Pons (tissue), 1 donor: Measurements from ENCODE around the gene HHAT.
A peak's percentile ranks its signal among the peaks of the same experiment; 100 is the strongest.

Experiments
- DNase-seq: peaks from one replicate; pipeline ENCODE4 v3.0.0-alpha.2; 2016; ENCODE audit warnings: low spot score

HHAT gene

DNA sequence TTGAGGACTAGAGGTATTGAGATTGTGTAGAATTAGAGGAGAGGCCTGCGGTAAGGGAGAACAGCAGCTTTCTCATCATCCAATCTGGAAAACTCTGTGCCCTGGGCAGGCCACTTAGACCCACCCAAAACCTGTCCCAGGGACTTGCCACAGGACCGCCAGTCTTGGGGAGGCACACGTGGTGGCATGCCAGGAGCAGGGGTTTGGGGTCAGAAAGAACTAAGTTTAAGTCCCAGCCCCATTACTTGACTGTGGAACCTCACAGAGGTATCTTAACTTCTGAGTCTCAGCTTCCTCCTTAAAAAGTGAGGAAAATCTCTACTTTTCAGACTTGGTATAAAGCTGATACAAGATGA, 356.6 kb downstream of the HHAT start:
- DNase-seq, result no peak

DNA sequence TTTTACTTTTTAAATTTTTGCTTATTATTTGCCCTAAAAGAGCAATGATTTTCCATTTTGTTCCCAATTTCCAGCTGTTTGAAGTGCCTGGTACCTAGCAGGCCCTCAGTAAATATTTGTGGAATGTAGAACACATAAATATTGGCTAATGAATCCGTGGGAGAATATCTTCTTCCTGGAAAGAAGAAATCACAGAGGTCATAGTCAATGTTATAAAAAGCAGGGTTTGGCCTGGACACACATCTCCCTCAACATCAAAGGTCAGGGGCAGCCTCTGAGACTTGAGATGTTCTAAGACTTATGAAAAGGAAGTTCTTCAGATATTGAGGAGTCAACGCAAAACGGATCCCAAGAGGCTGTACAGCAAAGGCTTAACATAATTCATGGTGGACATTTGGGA, 358.1 kb downstream of the HHAT start:
- no peak for DNase-seq

DNA sequence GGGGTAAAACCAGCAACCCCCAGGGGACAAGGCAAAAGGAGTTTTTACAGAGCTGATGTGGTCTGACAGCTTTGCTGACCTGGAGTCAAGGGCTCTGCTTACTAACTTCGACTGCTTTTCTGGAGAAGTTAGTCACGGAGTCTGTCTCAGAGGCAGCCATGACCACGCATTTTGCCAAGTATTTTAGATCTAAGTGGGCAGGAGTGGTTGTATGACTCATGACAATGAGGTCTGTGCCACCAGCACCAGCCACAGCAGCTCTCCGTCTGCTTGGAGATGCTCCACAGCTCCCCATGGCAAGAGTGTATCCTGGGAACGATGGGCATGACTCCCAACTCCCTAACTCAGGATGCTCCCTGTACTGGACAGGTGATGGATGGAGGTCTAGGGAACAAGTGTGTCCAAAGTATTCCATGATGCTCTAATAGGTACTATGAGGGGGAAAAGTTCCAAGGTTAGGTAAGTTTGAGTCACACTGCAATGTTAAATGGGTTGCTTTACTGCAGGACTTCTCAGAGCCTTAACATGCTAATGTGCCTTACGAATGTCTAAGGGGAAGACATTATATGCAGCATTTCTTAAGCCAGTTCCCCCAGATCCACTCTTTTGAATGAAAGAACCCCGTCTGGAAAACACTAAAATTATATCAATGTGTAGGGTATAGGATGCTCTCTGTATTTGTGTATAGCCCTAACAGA, 359.0 kb downstream of the HHAT start:
- DNase-seq, result no peak

DNA sequence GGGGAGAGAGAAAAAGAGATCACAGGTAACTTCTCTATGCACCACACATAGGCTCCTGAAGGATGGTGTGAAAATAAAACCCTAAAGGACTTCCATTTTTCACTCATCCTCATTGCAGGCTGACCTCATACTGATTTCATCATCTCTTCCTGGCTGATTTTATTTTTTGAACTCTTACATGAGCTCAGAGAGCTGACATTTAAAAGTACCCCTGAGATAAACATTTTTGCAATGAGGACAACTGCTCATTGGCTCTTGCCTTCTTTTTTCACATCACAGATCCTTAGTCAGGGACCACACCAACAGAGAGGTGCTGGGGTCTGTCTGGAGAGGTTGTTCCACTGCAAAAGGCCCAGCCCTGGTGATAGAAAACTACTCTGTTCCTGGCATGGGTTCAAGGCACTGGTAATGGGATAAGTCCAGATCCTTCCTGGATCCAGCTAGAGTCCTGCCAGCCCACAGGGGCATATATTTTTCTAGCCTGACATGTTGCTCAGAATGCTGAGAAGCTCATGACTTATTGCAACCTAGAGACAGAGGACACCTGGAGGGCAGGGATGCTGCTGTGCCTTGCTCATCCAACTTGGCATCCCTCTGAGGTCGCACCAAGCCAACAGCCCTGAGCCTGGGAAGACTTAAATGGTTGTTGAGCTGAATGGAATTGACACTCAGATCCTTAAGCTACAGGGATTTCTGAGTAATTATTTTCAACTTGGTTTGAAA, 360.0 kb downstream of the HHAT start:
- DNase-seq, result peak; percentile 16

DNA sequence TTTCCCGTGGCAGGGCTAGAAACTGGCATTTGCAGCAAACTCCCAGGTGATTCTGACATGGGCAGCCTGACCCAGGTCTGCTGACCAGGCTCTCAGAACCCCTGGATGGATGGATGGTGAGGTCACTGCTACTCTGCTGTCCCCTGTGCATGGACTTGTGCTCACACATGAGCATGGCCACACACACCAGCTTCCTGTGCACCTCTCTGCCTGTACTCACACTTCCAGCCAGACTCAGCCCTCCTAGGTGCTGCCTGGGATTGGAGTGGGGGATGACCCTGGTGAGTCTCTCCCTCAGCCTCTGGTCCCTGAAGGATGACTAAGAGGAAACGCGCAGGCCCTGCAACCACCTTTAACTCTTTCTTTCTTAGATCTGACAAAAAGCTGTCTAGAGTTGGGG, 361.1 kb downstream of the HHAT start:
- no peak for DNase-seq

DNA sequence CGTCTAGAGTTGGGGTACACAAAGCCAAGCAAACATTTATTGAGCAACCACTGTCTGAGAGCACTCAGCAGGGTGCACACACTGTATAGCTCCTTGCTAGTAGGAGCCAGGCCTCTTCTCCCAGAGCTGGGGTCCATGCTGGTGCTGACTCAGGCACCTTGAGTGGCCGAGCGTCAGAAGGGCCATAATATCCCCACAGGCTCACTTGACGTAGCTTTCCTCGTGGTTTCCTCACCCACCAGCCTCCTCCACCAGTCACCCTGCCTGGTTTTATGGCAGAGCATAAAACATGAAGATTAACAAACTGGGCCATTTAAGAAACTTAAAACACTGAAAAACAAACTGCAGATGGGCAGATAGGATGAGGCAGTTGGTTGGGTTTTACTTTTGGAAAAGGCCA, 361.5 kb downstream of the HHAT start:
- DNase-seq, result no peak

DNA sequence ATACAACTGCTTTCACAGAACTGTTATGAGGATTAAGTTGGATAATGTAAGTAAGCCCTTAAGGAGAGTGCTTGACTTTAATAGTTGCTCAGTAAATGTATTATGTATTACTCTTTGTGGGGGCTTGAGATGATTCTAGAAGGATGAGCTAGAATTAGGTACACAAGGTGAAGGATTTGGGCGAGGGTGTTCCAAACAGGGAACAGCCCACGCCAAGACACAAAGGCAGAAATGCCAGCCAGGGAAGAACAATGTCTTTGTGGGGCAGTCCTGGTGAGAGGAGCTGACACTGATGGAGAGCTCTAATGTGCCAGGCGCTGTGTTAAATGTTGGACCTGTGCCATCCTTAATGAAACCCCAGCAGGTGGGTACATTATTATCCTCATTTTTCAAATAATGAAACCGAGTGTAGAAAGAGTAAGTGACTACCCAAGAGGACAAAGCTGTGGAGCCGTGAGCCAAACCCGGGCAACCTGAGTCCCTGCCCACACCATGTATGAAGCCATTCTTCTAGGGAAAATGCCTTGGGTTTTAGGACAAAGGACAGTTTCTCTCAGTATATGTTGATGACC, 362.4 kb downstream of the HHAT start:
- DNase-seq, result peak; percentile 26

DNA sequence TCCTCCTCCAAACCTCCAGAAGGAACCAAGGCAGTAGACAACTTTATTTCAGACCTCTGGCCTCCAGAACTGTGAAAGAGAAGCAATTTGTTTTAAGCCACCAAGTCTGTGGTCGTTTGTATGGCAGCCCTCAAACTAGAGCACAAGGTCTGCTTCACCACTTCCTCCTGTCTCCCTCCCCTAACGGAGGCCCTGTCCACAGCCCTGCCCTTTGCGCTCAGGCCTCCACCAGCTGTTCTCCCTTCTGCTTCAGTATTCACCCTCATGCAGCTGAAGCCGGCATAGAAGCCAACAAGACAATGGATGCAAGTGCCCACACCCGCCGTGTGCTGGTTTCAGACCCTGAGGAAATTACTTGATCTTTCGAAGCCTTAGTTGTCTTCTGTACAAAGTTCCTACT, 364.1 kb downstream of the HHAT start:
- DNase-seq, result no peak

DNA sequence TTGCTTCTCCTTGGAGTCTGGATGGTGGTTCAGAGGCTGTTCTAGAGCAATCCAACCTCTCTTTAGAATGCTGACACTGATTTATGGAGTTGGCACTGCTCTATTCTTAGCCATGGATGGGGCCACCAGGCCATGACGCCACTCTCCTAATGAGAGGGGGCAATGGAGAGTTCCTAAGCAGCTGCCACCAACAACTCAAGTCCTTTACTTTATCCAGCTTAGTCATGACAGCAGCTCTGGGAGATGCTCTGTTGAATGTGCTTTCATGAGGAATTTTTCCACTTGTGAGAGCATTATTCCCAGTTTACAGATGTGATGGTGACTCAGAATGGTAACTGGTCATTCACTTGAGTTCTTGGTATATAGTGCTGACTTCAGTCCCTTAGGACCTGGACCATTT, 366.3 kb downstream of the HHAT start:
- DNase-seq, result no peak

DNA sequence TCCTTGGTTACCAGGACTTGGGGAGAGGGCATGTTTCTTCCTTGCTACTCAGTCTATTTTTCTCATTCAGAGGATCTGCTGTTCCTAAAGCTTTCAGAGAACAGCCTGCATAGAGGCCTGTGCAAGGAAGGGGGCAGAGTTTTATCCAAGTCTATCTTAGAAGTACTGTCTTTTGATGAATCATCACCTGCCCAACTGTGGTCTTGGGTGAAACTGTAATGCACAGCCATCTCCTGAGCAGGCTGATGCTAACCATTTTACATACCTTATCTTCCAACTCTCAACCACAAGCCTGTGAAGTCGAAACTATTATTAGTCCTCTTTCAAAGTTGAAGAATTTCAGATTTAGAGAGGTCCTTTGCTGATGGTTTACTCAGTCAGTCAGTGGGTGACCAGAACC, 368.0 kb downstream of the HHAT start:
- no peak for DNase-seq

DNA sequence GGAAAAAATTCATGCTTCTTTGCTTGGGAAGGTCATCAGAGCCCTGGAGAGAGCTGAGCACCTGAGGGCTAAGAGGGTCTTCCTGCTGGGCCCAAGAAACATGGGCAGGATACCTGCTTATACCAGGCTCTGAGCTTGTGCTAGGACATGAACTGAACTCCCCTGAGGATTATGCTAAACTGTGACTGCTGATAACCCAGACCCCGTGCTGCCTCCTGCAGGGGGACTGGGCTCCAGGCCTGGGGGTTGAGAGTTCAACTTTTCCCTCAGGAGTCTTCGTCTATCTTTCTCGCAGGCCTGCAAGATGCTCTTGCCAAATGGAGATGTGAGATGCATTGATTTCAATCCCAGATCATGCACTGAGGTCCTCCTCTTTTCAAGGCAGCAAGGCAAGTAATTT, 368.5 kb downstream of the HHAT start:
- no peak for DNase-seq

DNA sequence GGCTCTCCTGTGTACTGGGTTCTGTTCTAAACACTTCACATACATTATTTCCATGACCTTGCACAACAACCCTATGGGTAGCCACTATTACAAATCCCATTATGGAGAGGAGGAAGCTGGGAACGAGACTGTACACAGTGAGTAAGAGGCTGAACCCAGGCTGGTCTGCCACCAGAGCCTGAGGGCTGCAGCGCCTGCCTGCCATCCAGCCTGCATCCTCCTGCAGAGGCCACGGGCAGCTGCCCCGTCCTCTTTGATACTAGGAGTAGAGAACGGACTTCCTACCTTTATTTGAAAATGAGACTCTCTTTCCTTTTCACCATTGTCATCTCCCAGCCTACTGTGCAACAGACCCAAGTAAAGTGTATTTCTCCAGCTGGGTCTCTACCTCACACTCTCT, 370.0 kb downstream of the HHAT start:
- DNase-seq, result no peak

DNA sequence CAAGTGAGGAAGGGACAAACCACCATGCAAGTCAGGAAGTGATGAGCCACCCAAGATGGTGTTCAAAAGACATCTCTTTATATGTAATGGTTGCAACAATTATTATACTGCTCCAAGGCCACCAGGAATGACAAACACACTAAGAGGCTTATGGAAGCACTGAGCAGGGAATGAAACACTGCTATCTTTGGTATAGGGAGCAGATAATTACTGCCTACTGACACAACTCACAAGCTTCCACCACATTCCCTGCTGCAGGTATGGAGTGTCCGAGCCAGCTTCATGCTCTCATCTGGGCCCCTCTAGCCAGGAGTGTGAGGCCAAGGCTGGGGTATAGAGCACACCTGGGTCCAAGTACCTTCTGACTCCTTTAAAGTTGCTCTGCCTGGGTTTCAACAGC, 371.4 kb downstream of the HHAT start:
- DNase-seq, result no peak

DNA sequence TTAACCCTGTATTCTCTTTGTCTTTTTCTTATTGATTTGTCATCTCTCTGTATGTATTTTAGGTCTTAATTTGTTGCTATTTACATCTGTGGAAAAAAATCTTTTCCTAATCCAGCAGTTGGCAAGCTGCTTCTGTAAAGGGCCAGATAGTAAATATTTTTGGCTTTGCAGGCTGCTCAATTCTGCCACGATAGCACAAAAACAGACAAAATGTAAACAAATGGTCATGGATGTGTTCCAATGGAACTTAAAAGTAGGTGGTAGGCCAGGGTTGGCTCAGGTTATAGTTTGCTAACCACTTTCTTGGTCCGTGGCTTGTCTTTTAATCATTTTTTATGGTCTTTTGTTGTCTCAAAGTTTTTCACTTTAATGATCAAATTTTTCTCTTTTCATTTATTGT, 371.8 kb downstream of the HHAT start:
- no peak for DNase-seq

DNA sequence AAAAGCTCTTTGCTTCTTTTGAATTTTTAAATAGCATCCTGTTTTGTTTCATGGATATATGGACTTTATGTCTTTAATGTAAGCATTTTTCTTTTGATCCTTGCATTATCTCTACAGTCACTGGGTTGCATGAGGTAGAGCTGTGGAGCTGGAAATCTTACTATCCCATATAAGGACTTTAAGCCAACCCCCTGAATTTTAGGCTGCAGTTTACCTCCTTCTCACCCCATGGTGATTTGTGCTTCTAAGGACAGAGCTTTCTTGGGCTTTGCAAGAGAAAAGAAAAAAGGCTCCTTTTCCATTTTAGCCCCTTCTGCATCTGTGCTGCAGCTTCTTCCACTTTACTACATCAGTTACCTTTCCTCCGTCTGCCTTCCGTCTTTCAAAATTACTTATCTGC, 373.8 kb downstream of the HHAT start:
- DNase-seq, result no peak

DNA sequence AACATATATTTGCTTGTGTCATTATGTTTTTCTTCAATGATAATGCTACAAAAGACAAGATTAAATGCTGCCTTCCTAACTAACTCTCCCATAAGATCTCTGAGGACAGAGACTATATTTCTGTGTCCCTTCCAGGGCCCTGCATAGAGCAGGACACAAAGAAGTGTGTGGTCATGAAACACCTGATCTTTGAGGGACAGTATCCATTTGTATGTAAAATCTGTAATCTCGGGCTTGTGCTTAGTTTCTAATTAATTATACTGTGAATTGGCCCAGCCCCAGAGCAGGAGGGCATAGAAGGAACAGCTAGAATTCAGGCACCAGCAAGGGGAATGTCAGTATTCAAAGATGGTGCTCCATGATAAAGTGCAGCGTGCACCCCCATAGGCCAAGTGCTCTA, 374.9 kb downstream of the HHAT start:
- no peak for DNase-seq

DNA sequence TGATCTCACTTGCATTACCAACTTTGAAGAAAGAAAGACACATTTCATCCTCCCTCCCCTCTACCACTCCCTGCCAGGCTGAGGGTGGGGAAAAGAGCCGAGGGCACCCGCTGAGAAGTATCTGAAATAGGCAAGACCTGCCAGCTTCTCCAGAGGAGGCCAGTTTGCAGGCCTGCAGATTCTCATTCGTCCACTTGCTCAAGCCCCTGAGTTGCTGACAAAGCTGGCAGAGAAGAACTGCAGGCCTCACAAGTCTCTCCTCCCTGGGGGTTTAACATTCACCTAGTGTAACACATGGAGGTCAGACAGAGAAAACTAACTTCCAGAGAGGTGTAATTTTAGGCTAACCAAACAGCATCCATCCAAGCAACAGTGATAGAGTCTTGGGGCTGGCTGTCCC, 376.4 kb downstream of the HHAT start:
- DNase-seq, result no peak

DNA sequence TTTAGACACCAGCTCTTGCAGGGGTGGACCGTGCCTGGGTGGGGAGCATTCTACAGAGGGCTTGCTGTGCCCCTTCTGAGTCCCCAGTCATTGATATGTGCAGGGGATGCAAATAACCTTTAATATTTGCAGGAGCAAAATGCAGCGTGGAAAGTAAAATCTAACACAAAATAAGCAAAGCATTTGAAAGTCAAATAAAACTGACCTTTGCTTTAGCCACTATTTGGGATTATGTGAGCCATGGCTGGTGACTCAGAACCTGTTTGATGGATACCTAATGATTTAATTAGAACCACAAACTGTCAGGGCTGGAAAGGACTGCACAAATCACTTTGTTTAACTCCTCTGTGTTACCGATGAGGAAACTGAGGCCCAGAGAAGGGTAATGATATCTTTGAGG, 377.5 kb downstream of the HHAT start:
- DNase-seq, result no peak

DNA sequence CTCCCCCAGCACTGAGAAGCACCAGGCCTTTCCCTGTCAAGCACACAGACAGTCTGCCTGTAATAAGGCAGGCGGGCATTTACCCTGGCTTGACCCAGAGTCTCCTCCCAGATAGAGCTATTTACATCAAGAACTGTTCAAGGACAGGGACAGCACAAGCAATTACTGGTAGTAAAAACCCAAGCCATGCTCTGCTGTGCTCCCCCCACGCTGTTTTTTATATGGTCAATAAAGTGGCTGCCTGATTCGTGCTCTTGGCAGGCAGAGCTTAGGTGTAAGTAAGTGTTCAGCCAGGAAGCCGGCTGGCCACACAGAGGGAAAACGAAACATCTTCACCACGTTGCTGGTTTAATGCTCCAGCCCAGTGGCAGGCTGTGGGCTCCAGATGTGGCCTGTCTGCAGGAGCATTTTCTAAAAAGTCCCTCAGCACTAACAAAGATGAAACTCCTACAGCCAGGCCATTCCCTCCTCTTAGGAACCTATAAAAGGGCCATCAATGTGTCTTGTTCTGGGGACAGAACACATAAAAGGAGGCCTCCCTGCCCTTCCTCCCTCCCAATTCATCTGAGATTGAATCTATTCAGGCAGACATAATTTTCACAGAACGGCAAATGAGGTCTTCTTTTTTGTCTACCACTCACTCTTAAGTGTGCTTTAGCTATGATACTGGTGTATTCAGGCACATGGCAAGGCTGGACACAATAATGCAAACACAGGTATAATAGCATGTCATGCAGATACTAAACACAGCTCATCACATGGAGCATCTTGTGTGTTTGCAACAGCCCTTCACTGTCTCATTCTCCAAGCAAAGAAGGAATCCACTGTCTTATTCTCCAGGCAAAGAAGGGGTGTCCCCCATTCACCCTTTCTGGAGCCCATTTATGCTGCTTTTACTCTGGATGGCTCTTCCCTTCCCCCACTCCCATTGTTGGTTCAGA, 378.9 kb downstream of the HHAT start:
- DNase-seq, result no peak

DNA sequence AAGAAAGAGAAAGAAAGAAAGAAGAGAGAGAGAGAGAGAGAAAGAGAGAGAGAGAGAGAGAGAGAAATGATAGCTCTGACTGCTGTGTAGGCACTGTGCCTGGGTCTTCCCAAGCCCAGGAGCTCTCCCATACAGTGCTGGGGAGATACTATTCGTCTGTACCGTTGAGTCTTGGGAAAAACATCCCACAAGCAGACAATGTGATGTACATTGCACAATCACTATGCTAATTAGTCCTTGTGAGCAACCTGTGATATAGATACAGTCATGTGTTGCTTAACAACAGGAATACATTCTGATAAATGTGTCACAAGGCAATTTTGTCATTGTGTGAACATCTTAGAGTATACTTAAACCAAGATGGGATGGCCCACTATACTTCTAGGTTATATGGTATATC, 381.0 kb downstream of the HHAT start:
- DNase-seq, result no peak

DNA sequence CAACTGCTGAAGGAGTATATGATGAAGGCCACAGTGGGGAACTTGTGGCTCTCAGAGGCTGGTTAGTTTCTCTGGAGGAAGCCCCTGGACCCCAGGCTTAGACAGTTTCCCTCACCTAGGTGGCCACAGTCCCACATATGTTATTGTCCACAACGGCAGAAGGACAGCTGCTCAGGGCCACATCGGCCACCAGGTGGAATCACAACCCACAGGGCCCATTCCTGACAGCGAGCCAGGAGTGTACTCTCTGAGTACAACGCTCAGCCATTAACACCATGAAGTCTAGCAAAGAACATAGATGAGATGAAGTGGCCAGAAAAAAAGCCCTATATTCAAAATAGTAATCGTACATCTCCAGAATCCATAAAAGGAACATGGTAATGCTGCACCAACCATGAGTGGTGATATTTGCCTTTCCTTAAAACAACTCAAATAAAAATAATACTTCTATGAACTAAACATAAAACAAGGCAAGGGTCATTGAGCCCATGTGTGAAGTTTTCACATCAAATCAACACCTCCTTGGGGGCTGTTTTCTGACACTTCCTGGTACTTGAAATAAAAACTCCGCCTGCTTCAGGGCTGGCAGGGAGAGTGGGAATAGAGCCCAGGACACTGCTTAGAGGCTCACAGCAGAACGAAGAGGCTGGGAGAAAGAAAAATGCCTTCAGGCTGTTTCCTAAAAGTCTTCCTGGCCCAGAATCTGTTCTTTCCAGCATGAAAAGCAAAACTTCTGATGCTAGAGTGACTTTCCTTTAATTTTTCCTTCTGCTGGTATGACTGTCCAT, 383.3 kb downstream of the HHAT start:
- DNase-seq, result no peak

DNA sequence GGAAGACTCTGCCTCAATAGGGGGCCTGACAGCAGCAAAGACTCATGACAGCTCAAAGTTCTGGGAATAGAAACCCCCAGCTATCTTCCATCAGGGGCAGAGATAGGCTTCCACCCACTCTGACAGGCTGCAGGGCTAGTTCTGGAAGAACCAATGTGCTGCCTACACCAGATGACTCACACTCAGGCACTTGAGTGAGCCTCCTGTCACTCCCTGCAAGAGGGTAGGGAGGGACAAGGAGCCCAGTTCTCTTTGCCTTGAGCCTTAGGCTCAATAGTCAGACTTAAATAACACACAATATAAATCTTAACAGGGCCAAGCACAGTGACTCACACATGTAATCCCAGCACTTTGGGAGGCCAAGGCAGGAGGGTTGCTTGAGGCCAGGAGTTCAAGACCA, 386.4 kb downstream of the HHAT start:
- no peak for DNase-seq
